ENCODE measurements around the gene UGT1A1. TPM values are rescaled to one million over a fixed set of nuclear protein-coding genes. Genes with fewer than 3 reads are reported as not detected.

Gene UGT1A1
- total RNA-seq, 1 donor from 2014 or later: not detected

DNA sequence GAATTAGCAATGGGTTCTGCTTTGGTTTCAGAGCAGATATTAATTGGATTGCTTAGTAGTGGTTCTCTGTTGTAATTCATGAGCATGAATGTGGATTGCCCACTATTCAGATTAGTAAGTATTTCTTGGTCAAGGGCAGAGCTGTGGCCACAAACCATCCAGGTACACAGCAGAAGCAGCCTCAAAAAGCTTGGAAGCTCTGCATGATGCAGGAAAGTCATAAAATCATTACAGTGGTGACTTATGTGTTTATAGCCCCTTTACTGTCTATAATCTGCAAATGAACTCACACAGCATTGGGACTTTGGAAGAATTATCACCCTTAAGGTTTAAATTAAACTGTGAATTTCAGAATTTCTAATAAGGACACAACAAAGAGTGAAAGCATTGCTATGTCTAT, 1.9 kb upstream of the UGT1A1 start:
- no peak for DNase-seq

DNA sequence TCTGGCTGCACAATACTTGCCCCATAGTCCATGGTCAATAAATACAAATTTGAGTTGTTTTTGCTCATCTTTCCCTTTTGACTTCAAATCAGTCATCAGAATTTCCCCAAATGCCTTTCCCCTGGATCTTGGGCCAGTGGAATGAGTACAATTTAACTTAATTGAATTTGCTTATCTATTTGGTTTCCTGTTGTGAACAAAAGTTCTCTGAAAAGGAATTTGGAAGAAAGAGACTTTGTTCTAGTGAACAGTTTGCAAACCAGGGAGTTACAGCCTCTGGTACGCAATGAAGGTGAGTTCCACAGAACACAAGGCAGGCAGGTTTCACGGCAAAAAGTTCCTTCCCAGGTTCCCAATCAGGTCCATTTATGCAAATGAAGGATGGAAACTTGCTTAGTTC, 1.2 kb upstream of the UGT1A1 start:
- DNase-seq: no peak

DNA sequence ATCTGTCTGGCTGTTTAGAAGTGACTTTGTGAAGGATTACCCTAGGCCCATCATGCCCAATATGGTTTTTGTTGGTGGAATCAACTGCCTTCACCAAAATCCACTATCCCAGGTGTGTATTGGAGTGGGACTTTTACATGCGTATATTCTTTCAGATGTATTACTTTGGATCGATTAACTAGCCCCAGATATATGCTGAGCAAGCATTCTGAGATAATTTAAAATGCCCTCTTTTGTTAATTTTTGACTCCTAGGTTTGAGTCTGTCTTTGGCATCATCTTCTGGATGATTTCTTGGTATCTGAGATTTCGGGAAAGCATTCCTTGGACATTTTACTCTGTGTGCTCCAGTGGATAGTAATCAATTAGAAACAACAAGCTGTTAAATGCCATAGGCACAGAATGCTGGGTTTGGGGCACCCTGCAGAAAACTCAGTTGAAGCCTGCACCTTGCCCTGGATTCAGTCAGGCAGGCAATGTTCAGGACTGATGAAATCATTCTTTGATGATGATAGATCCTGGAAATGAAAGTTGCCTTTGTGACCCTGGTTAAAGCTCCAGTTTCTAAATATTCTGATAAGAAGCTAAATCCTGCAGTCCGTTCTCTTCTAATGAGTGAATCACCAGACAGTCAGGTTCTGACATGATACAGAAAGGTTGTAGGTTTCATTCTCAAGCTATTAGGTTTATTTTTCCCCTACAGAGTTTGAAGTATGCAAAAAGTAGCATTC, 1.1 kb downstream of the UGT1A1 start:
- DNase-seq: no peak

DNA sequence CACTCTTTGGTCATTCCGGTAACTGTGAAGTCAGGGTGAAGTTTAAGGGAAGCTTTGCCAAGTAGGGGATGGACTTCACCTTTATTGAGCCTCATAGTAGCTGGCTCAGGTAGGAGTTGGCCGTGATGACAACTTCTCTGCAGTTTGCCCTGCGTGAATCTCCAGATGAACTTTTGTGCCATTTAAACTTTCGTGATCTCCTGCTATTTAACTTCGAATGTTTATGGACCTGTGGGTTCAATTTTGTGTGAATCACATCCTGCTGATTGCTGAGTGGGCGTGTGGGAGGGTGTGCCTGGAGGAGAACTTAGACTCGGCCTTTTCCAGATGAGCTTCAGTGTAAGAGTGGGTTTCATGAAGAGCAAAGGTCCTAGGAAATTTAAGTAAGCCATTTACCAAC, 4.2 kb downstream of the UGT1A1 start:
- DNase-seq: no peak

DNA sequence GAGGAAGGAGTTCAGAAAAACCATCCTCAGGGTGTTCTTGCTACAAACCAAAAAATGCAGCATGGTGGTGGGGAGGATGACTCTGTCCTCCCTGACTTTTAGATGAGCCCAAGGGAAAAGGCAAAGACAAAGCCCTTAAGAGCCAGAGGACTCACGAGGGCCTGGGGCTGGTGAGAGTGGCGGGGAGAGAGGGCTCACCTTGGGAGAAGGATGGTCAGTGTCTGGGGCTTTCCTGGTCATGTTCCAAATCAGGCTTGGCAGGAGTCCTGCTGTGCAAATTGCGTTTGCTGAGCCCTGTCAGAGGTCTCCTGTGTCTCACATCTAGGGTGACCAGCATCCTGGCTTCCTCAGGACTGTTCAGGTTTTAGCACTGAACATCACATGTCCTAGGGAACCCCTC, 4.7 kb downstream of the UGT1A1 start:
- no peak for DNase-seq

DNA sequence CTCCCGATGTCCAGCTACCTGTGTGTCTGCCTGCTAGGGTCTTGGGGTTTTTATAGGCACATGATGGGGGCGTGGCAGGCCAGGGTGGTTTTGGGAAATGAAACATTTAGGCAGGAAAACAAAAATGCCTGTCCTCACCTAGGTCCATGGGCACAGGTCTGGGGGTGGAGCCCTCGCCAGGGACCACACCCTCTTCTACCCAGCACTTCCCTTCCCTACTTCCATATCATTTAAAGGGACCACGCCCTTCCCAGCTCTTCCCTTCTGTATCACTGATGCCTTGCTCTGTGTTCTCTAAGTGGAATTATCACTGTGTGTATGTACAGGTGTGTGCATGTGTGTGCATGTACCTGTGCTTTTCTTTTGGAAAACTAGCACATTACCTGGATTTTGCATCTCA, 6.3 kb downstream of the UGT1A1 start:
- DNase-seq: no peak

DNA sequence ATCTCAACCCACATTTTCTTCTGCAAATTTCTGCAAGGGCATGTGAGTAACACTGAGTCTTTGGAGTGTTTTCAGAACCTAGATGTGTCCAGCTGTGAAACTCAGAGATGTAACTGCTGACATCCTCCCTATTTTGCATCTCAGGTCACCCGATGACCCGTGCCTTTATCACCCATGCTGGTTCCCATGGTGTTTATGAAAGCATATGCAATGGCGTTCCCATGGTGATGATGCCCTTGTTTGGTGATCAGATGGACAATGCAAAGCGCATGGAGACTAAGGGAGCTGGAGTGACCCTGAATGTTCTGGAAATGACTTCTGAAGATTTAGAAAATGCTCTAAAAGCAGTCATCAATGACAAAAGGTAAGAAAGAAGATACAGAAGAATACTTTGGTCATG, 8.0 kb downstream of the UGT1A1 start:
- no peak for DNase-seq

DNA sequence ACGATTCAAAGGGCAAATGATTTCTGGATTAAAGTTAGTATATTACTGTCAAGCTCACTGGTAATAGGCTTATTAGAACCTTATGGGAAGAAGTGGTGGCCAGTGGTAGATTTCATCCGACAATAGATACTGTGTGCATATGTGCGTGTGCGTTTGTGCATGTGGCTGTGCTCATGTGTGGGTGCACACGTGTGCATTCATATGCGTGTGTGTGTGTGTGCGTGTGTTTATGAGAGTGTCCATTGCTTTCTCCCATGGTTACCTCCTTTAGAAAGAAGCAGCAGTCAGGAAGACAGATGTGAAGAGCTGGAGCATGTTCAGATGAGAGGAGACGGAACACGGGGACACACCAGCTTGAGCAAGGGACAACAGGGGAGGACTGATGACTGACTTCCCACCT, 9.2 kb downstream of the UGT1A1 start:
- DNase-seq: no peak

DNA sequence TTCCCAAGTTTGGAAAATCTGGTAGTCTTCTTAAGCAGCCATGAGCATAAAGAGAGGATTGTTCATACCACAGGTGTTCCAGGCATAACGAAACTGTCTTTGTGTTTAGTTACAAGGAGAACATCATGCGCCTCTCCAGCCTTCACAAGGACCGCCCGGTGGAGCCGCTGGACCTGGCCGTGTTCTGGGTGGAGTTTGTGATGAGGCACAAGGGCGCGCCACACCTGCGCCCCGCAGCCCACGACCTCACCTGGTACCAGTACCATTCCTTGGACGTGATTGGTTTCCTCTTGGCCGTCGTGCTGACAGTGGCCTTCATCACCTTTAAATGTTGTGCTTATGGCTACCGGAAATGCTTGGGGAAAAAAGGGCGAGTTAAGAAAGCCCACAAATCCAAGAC, 12.1 kb downstream of the UGT1A1 start:
- no peak for DNase-seq

DNA sequence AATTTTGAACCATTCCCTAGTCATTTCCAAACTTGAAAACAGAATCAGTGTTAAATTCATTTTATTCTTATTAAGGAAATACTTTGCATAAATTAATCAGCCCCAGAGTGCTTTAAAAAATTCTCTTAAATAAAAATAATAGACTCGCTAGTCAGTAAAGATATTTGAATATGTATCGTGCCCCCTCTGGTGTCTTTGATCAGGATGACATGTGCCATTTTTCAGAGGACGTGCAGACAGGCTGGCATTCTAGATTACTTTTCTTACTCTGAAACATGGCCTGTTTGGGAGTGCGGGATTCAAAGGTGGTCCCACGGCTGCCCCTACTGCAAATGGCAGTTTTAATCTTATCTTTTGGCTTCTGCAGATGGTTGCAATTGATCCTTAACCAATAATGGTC, 12.5 kb downstream of the UGT1A1 start:
- no peak for DNase-seq

DNA sequence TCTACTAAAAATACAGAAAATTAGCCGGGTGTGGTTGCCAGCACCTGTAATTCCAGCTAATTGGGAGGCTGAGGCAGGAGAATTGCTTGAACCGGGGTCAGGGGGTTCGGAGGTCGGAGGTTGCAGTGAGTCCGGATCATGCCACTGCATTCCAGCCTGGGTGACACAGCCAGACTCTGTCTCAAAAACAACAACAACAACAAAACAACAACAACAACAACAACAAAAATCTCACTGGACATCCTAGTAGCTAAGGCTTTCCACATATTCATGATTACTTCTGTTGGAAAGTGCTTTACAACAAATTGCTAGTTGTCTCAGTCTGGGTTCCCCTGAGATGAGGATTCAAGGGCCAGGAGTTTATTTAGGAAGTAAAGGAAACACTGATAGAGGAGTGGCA, 13.8 kb downstream of the UGT1A1 start:
- DNase-seq: no peak

DNA sequence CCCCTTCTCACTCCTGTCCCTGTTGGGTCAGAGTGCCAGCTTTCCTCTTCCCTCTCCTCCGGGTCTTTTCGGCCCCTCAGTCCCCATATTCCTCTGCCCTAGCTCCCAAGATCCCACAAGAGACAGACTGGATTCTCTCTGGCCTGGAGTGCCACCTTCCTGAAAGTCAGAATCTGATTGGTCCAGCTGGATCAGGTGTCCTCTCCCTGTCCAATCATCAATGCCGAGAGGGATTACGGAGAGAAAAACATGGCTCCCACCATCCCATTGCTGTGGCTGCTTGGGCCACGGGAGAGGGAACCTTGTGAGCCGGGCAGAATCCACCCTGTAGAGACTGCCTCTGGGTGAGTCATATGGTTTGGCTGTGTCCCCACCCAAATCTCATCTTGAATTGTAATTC, 15.3 kb downstream of the UGT1A1 start:
- no peak for DNase-seq

DNA sequence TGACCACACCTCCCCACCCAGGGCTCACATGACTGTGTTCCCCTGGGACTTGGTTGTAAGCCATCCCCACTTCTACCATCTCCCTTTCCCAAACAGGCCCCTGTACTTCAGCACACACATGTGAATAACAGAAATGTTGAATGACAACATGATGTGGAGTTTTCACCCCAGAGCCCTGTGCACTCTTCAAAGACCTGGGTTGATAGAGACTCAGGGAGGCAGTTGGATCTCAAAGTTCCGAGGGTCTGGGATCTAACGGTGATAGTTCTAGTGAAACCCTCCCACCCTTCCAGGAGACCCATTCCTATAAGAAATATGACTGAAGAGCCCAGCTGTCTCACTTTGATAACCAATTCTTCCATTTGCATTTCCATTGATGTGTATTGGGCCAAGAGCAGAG, 18.0 kb downstream of the UGT1A1 start, which contains the start of gene MROH2A:
Gene MROH2A, plus strand, starts transcription at position 301 of the 400 bp plus-strand sequence. CDS start 1,029 bp downstream, outside the sequence.
- no peak for DNase-seq

DNA sequence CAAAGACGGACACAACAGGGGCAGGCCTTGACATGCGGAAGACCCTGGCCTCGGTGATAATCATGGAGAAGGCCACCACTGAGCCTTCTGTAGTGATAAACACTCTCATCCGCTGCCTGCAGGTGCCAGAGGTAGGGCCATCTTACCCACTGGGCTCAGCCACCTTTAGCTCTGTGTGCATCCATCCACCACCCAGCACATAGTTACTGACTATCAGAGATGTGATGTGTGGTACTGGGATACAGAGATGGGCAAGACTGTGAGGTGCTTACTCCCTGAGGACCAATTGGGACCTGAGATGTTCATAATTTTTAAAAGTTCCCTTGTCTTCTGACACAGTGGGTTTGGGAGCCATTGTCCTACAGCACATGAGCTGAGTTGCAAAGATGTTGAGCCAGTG, 19.7 kb downstream of the UGT1A1 start:
- no peak for DNase-seq

DNA sequence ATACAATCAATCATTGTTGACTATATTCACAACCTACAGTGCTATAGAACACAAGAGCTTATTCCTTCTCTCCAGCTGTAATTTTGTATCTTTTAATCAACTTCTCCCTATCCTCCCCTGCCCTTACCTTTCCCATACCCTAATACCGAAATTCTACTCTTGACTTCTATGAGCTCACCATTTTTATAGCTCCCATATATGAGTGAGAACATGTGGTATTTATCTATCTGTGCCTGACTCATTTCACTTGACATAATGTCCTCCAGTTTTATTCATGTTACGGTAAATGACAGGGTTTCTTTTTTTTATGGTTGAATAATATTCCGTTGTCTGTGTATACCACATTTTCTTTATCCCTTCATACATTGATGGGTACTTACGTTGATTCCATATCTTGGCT, 20.7 kb downstream of the UGT1A1 start:
- no peak for DNase-seq

DNA sequence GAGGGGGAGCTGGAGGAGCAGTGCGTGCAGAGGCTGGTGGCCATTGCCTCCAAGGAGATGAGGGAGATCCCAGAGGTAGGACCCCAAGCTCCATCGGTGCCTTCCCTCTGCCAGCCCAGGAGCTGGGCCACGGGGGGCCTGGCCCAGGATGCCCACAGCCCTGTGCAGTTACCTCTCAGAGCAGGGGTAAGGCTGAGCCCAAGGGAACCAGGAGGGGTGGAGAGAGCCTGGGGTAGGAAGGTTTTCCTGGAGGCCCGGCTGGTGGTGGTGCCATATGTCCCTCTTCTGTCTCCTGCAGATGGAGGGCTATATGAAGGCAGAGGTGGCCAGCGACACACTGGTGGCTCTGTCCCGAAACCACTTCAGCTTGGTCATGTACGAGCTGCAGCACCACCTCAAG, 29.5 kb downstream of the UGT1A1 start:
- no peak for DNase-seq

DNA sequence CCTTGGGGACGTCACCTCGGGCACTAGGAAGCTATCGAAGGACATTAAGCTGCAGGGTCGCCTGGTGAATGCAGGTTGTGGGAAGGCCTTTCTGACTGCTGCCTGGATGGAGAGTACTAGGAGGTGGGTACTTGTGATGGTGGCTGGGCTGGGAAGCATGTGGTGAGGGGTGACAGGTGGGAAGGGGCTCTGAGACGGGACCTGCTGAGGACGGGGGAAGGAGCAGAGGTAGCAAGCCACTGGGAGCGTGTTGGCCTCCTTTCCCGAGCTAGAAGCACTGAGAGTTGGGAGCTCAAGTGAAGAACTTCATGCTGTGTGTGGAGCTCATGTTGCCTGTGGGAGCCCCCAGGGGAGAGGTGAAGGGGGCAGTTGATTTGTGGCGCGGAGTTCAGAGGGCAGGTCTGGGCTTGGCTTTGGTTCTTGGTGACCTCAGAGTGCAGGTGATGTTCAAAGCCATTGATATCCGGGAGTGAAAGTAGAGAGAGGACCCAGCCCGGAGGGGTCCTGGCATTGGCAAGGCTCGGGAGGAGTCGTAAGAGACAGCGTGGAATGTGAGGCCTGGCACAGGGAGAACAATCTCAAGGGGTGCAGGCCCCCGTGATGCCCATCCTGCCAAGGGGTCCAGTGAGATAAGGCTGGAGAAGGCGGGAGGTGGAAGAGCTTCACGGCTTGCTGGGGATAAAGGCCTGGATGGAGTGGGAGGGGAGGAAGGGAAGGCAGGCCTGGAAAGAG, 31.2 kb downstream of the UGT1A1 start:
- DNase-seq: no peak

DNA sequence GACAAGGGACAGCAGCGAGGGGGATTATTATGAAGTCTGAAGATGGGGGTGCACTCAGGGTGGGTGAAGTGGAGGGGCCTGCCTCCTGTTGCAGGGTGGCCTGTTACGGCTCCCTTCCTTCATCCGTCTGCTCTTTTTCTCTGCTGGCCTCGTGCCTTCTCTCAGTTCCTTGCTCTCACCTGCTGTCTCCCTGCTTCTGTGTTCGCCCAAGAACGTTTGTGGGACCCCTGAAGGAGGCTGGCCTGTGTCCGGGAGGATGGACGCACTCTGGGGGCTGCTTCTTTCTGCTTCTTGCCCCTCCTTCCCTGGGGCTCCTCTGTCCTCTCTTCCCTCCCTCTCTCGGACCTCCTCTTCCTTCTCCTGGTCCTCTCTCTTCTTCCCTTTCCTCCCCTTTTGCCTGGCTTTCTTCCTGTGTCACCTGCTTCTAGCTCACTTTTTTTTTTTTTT, 31.8 kb downstream of the UGT1A1 start:
- DNase-seq: no peak

DNA sequence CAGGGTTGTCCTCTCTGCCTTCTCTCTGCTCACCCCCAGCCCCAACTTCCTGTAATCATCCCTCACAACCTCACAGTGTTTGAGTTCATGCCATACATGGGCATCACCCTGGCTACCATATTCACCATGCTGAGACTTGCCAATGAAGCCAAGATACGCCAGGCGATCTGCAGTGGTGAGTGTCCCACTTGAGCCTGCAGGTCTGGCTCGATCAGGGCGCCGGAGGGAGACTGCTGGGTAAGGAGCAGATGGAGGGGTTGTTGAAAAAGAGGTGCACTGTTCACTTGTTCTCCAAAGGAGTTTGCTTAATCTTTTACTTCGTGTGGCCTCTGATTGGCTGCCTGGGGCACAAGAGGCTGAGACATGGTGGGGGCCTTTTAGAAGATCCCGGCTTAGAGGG, 32.6 kb downstream of the UGT1A1 start:
- DNase-seq: no peak

DNA sequence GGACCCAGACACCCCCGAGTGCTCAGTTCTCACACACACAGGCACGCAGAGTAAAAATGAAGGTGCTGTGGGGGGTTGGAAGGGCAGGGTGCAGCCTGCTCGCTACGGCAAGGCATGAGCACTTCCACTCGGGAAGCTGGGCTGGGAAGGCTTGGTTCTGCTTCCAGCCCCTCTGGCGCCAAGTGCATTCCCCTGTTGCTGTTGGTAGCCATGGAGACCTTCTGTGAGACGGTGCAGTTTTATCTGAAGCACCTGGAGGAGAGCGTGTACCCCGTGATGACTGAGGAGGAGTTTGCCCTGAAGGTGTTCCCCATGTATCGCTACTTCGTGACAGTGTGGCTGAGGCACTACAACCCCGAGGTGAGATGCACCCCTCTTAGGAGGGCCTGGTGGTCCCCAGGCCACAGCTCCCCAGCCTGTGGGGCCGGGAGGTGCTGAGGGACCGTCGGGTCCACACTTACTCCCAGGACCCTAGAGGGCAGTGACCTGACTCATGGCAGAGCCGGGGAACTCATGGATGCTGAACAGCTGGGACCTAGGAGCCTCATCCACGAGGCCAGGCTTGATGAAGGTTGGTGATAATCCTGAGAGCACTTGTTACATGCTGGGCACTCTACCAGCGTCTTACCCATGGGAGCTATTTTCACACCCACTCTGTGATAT, 33.5 kb downstream of the UGT1A1 start:
- no peak for DNase-seq

DNA sequence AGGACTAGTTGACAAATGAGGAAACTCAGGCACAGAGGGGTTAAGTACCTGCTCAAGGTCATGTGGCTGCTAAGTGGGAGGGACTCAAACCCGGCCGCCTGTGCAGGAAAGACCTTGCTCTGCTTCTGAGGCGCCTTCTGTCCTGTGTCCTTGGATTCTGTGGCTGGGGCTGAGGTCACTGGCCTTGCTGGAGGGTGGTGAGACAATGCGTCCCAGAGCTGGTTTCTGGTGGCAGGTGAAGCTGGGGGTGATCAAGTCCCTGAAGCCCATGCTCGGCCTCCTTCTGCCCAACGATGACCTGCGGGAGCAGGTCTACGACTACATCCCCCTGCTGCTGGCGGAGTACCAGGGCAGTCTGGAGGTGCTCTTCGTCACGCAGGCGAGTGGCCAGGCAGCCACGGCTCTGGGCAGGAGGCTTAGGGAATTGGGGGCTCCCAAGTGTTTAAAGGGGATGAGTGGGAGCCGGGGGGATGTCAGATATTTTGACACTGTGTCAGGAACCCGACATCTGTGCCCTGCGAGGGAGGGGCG, 34.1 kb downstream of the UGT1A1 start:
- DNase-seq: no peak

DNA sequence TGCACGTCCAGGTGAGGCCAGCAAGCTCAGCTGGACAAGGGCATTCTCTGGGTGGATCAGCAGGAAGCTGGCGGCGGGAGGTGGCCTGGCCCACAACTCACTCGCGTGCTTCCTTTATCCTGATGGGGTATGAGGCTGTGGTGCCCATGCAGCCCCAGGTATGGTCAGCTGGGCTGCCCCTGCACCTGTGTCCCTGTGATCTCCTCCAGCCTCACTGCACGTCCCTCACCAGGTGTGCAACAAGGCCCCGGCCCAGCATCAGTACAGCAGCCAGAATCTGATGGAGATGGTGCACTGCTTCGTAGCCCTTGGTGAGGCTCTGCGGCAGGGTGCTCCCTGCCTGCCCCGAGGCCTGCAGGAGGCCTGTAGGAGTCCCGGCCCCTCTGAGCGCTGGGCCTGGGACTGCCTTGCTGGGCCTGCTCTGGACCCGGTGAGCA, 35.7 kb downstream of the UGT1A1 start:
- DNase-seq: no peak

DNA sequence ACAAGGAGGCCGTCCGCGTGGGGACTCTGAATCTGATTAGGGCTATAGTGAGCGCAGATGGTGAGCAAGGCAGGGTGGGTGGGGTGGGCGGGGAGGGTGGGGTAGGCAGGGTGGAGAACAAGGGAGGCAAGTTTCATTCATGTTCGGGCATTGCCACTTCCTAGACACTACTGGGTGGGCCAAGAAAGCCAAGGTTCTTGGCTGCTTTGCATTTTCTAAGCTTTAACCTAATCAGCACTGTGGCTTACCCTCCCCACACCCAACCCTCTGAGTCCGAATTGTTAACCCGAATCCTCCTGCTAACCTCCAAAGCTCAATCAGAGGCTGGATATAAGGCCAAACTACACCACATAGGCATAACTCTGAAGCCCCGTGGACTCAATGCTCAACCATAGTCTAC, 36.2 kb downstream of the UGT1A1 start:
- DNase-seq: no peak
